Fibroblast of villous mesenchyme (primary cell): ENCODE data around the gene AMPD2. TPM values are rescaled to one million over a fixed set of nuclear protein-coding genes. Genes with fewer than 3 reads are reported as not detected.

Source experiments
- DNase-seq: peaks from one replicate; pipeline ENCODE4 v3.0.0-alpha.2; 2010; ENCODE audit warnings: low read depth
- H3K4me3 ChIP-seq: 2 replicates; pipeline ENCODE4 v1.5.1; 2011; ENCODE audit warnings: low read depth, mild to moderate bottlenecking, low read length
- CTCF ChIP-seq: IDR thresholded peaks from 2 replicates; pipeline ENCODE4 v1.5.1; 2012; ENCODE audit warnings: low read depth, mild to moderate bottlenecking, low read length; ENCODE audit not compliant: insufficient read depth
- total RNA-seq: library from RNA; depleted of rRNA; stranded (reverse); fragments of >200 nt; gene quantifications from 2 replicates; pipeline ENCODE4 v1.2.3, GENCODE V29; 2012

Gene AMPD2
- total RNA-seq, 1 donor = 107 TPM

- no peak for TF ChIP-seq CTCF
- no peak overlapping the region for H3K4me3 ChIP-seq
- DNase-seq = no peak
Observed at GRCh38 chr1:109586055-109586454, 33.6 kb upstream of the AMPD2 start.

- DNase-seq = no peak
- TF ChIP-seq CTCF = no peak
- H3K4me3 ChIP-seq = no peak overlapping the region
Observed at GRCh38 chr1:109589177-109589576, 30.5 kb upstream of the AMPD2 start.

GRCh38 chr1:109589679-109590078, 30.0 kb upstream of the AMPD2 start:
- no peak for TF ChIP-seq CTCF
- DNase-seq = no peak
- no peak overlapping the region for H3K4me3 ChIP-seq

DNA sequence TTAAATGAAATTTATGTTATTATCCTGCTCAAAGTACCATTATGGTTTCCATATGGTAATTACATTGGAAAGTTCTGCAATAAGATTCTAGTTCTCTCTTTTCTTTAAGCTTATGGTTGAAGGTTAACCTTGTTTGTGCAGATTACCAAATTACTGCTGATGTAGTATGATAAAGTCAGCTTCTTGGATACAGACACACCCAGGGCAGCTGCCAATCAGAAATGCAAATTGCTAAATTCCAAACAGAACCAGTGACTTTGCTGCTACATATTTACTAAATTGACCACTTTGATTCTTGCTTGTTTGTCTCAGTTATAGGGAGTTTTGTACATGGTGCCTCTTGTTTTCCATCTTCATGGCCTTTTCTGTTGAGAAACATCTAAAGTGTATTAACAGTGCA, 26.7 kb upstream of the AMPD2 start:
- TF ChIP-seq CTCF = no peak
- no peak overlapping the region for H3K4me3 ChIP-seq
- DNase-seq = no peak

DNA sequence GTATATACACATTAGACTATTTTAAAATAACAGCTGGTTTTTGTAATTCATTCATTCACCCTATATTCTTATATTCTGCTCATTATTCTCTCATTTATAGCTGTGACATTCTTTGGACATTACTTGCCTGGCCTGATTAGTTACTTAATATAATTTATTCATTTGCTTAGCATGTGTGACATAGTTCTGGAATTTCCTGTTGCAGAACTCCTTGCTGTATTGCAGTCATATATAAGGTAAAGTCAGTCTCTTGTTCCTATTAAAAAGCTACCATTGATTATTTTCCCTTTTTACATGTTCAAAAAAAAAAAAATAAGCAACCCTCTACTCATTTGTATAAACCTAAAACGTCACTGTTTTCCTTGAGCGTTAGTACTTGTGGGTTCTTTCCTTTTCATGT, 24.1 kb upstream of the AMPD2 start:
- no peak overlapping the region for H3K4me3 ChIP-seq
- TF ChIP-seq CTCF = no peak
- DNase-seq = peak; percentile 52

DNA sequence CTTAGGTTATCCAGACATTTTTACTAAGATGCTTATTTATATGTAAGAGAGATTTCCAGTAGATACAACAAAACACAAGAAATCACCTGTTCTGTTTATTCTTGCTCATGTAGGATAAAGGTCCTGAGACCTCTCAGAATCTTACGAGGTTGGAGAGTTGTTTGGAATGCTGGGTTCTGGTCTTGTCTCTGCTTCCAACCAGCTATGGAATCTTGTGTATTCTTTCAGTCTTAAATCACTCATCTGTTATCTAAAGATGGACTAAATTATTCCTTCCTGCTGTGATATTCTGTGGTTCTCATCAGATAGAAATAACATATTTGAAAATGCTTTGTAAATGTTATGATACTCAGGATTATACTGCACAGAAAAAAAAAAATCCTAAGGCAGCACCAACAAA, 21.5 kb upstream of the AMPD2 start:
- no peak overlapping the region for H3K4me3 ChIP-seq
- no peak for TF ChIP-seq CTCF
- no peak for DNase-seq

GRCh38 chr1:109598655-109599054, 21.0 kb upstream of the AMPD2 start:
- no peak overlapping the region for H3K4me3 ChIP-seq
- TF ChIP-seq CTCF = peak; percentile 21
- DNase-seq = no peak
